Esophagus squamous epithelium (tissue), 4 donors: ENCODE measurements around the gene FAH.

Source experiments
- CTCF ChIP-seq, 6 experiments: fragments of 450-650 bp in 4 of 6; fragments of 200-600 bp in 2 of 6; sonication (generic) in 2 of 6; IDR thresholded peaks; one replicate each; pipeline ENCODE4 v1.5.1; 2016 to 2019; ENCODE audit warnings: antibody characterized with exemption in 6 of 6, mild to moderate bottlenecking in 4 of 6, moderate library complexity in 4 of 6
- POLR2A ChIP-seq, 4 donors: fragments of 450-650 bp; IDR thresholded peaks; one replicate each; pipeline ENCODE4 v1.6.1; 2017; ENCODE audit warnings: antibody characterized with exemption in 4 of 4, mild to moderate bottlenecking in 4 of 4, moderate library complexity in 3 of 4

- TF ChIP-seq POLR2A (IDR thresholded peaks at IDR 0.05) (no peak), CTCF (IDR thresholded peaks at IDR 0.05) (no peak)
Measured at GRCh38 chr15:80194914-80195313, 42.1 kb downstream of the FAH start.
